ENCODE results near the gene DRAP1. TPM values are rescaled to one million over a fixed set of nuclear protein-coding genes. Genes with fewer than 3 reads are reported as not detected.
A peak's percentile ranks its signal among the peaks of the same experiment; 100 is the strongest.

The DRAP1 gene
- total RNA-seq, 1 donor from 2014 or later = 64.7 TPM

GRCh38 chr11:65952052-65952521, 32.9 kb downstream of the DRAP1 start:
- CTCF ChIA-PET = no interaction called here
- TF ChIP-seq CTCF (IDR thresholded peaks at IDR 0.05) = no peak
- ATAC-seq (ENCODE audit: low read depth) (no peak), DNase-seq (no peak)
- Mint-ChIP-seq H3K27ac (no peak overlapping the region), H3K27me3 (peaks cover 4% of the 10 kb centered on the region), H3K4me3 (no peak overlapping the region), H3K4me1 (peaks cover 8% of the 10 kb centered on the region), H3K9me3 (no peaks in the 10 kb centered on the region), H3K36me3 (ENCODE audit: low read depth) (no peaks in the 10 kb centered on the region)
- POLR2A ChIA-PET = no interaction called here
- intact Hi-C loops (cut with micrococcal nuclease) = no loop called here

- intact Hi-C loops (cut with micrococcal nuclease) = no loop called here
- Mint-ChIP-seq H3K4me1 (peaks cover 20% of the 10 kb centered on the region), H3K9me3 (no peaks in the 10 kb centered on the region), H3K27me3 (peaks cover 2% of the 10 kb centered on the region), H3K4me3 (no peak overlapping the region), H3K27ac (peak overlapping the region; percentile 25), H3K36me3 (ENCODE audit: low read depth) (no peaks in the 10 kb centered on the region)
- ATAC-seq (ENCODE audit: low read depth) (no peak), DNase-seq (no peak)
- ChIA-PET CTCF (no interaction called here), POLR2A (no interaction called here)
- no peak for TF ChIP-seq CTCF (IDR thresholded peaks at IDR 0.05)
These were observed 34.2 kb downstream of the DRAP1 start for GRCh38 chr11:65953471-65953870.

- ChIA-PET CTCF (interaction anchor here (1.0 kb wide), 2 partner anchors 66 to 70 kb away, joined by 3 to 5 read pairs; partner anchors contain the start of gene FIBP), POLR2A (interaction anchor here (0.6 to 0.7 kb wide), 3 partner anchors 100 to 1447 kb away, joined by 3 read pairs; no protein-coding TSS in a partner anchor)
- H3K36me3 Mint-ChIP-seq (ENCODE audit: low read depth) = no peaks in the 10 kb centered on the region
- H3K27ac Mint-ChIP-seq = no peak overlapping the region
- H3K4me1 Mint-ChIP-seq = peaks cover 21% of the 10 kb centered on the region
- H3K9me3 Mint-ChIP-seq = no peaks in the 10 kb centered on the region
- ATAC-seq (ENCODE audit: low read depth) (no peak), DNase-seq (no peak)
- intact Hi-C loops (cut with micrococcal nuclease) = no loop called here
- H3K27me3 Mint-ChIP-seq = peaks cover 2% of the 10 kb centered on the region
- no peak for TF ChIP-seq CTCF (IDR thresholded peaks at IDR 0.05)
- no peak overlapping the region for H3K4me3 Mint-ChIP-seq
These were observed 35.5 kb downstream of the DRAP1 start for GRCh38 chr11:65954771-65955170.

- no peaks in the 10 kb centered on the region for H3K27me3 Mint-ChIP-seq
- DNase-seq = no peak
These were observed 39.1 kb downstream of the DRAP1 start for GRCh38 chr11:65958291-65958690.

More at GRCh38 chr11:65958291-65958690, 39.1 kb downstream of the DRAP1 start:
- Mint-ChIP-seq H3K9me3 (no peaks in the 10 kb centered on the region), H3K36me3 (ENCODE audit: low read depth) (peaks cover 17% of the 10 kb centered on the region), H3K27ac (peak overlapping the region; percentile 68), H3K4me3 (no peak overlapping the region), H3K4me1 (peaks cover 43% of the 10 kb centered on the region)
- ATAC-seq (ENCODE audit: low read depth) = no peak
- CTCF ChIA-PET = interaction anchor here (0.8 to 3.0 kb wide), 3 partner anchors 64 to 74 kb away, joined by 3 to 12 read pairs (median 6); partner anchors contain the start of gene CCDC85B
- TF ChIP-seq CTCF (IDR thresholded peaks at IDR 0.05) = no peak
- POLR2A ChIA-PET = interaction anchor here (0.6 to 6.6 kb wide), 3 partner anchors 10 to 68 kb away, joined by 3 to 142 read pairs (median 4); partner anchors contain the start of genes CCDC85B and FIBP
- intact Hi-C loops (cut with micrococcal nuclease) = no loop called here

All from activated B cell treated with CpG ODN at 0.5 μM for 24 hours (primary cell).